H9 (cell line): ENCODE results near the gene SIGLEC9. TPM values are rescaled to one million over a fixed set of nuclear protein-coding genes. Genes with fewer than 3 reads are reported as not detected.

Experiments used
- DNase-seq: peaks from one replicate; pipeline ENCODE4 v3.0.0-alpha.2; 2017
- H2AFZ ChIP-seq: one replicate; pipeline ENCODE4 v1.6.1; 2013; ENCODE audit warnings: mild to moderate bottlenecking, low read length, control low read depth, moderate library complexity
- H2AK5ac ChIP-seq: 2 replicates; pipeline ENCODE4 v1.6.1; 2013; ENCODE audit warnings: low read length, control low read depth, mixed read lengths; ENCODE audit not compliant: insufficient read length
- H2BK120ac ChIP-seq: one replicate; pipeline ENCODE4 v1.6.1; 2013; ENCODE audit warnings: low read depth, mild to moderate bottlenecking, low read length, control low read depth, inconsistent platforms; ENCODE audit not compliant: poor library complexity, severe bottlenecking
- H2BK12ac ChIP-seq: 2 replicates; pipeline ENCODE4 v1.6.1; 2013; ENCODE audit warnings: low read length, control low read depth, mixed read lengths, low read depth; ENCODE audit not compliant: insufficient read length
- H2BK15ac ChIP-seq: 2 replicates; pipeline ENCODE4 v1.6.1; 2013; ENCODE audit warnings: low read depth, low read length, control low read depth
- H2BK20ac ChIP-seq: one replicate; pipeline ENCODE4 v1.6.1; 2013; ENCODE audit warnings: low read depth, mild to moderate bottlenecking, low read length, control low read depth, inconsistent platforms; ENCODE audit not compliant: poor library complexity, severe bottlenecking
- H2BK5ac ChIP-seq: 2 replicates; pipeline ENCODE4 v1.6.1; 2013; ENCODE audit warnings: low read length, control low read depth, mixed read lengths; ENCODE audit not compliant: insufficient read length
- H3K14ac ChIP-seq: 2 replicates; pipeline ENCODE4 v1.6.1; 2013; ENCODE audit warnings: low read length, control low read depth; ENCODE audit not compliant: insufficient read depth
- H3K18ac ChIP-seq: 2 replicates; pipeline ENCODE4 v1.6.1; 2013; ENCODE audit warnings: low read depth, mild to moderate bottlenecking, mixed read lengths, low read length, control low read depth; ENCODE audit not compliant: insufficient read length
- H3K23ac ChIP-seq: 2 replicates; pipeline ENCODE4 v1.6.1; 2013; ENCODE audit warnings: low read length, control low read depth, mixed read lengths, low read depth; ENCODE audit not compliant: insufficient read length
- H3K23me2 ChIP-seq: 2 replicates; pipeline ENCODE4 v1.6.1; 2013; ENCODE audit warnings: low read depth, mild to moderate bottlenecking, mixed read lengths, low read length, control low read depth; ENCODE audit not compliant: insufficient read length, poor library complexity, severe bottlenecking
- H3K27ac ChIP-seq: 2 replicates; pipeline ENCODE4 v1.5.1; 2013; ENCODE audit warnings: low read length, control low read depth, mixed read lengths, low read depth; ENCODE audit not compliant: insufficient read length
- H3K27me3 ChIP-seq: 2 replicates; pipeline ENCODE4 v1.6.1; 2013; ENCODE audit warnings: low read length, control low read depth, inconsistent platforms; ENCODE audit not compliant: insufficient read depth
- H3K4ac ChIP-seq: 2 replicates; pipeline ENCODE4 v1.6.1; 2013; ENCODE audit warnings: low read depth, mild to moderate bottlenecking, control low read depth, inconsistent platforms, low read length, moderate library complexity
- H3K4me1 ChIP-seq: 2 replicates; pipeline ENCODE4 v1.6.1; 2013; ENCODE audit warnings: low read length, control low read depth, inconsistent platforms; ENCODE audit not compliant: insufficient read depth
- H3K4me2 ChIP-seq: 2 replicates; pipeline ENCODE4 v1.6.1; 2013; ENCODE audit warnings: low read length, control low read depth, mixed read lengths; ENCODE audit not compliant: insufficient read length, insufficient read depth
- H3K56ac ChIP-seq: 2 replicates; pipeline ENCODE4 v1.6.1; 2013; ENCODE audit warnings: low read depth, mild to moderate bottlenecking, mixed read lengths, low read length, control low read depth; ENCODE audit not compliant: insufficient read length
- H3K79me1 ChIP-seq: 2 replicates; pipeline ENCODE4 v1.6.1; 2013; ENCODE audit warnings: low read depth, mild to moderate bottlenecking, moderate library complexity, low read length, control low read depth, inconsistent platforms; ENCODE audit not compliant: insufficient read depth, poor library complexity, severe bottlenecking
- H3K79me2 ChIP-seq: 2 replicates; pipeline ENCODE4 v1.6.1; 2013; ENCODE audit warnings: low read length, control low read depth, inconsistent platforms; ENCODE audit not compliant: insufficient read depth
- H3K9ac ChIP-seq: 2 replicates; pipeline ENCODE4 v1.6.1; 2013; ENCODE audit warnings: low read length, control low read depth, mixed read lengths; ENCODE audit not compliant: insufficient read length; ENCODE audit errors: extremely low read depth
- H3K9me3 ChIP-seq: one replicate; pipeline ENCODE4 v1.6.1; 2013; ENCODE audit warnings: low read depth, low read length, inconsistent platforms; ENCODE audit not compliant: control insufficient read depth
- H3T11ph ChIP-seq: one replicate; pipeline ENCODE4 v1.6.1; 2013; ENCODE audit warnings: mild to moderate bottlenecking, low read length, control low read depth, inconsistent platforms
- H4K20me1 ChIP-seq: one replicate; pipeline ENCODE4 v1.6.1; 2013; ENCODE audit not compliant: control insufficient read depth, insufficient read length, insufficient read depth
- H4K5ac ChIP-seq: 2 replicates; pipeline ENCODE4 v1.6.1; 2013; ENCODE audit warnings: low read depth, mild to moderate bottlenecking, mixed read lengths, low read length, control low read depth; ENCODE audit not compliant: insufficient read length
- H4K8ac ChIP-seq: replicated peaks from 2 replicates; pipeline ENCODE4 v1.6.1; 2013; ENCODE audit warnings: low read length, control low read depth, mixed read lengths, low read depth; ENCODE audit not compliant: insufficient read length
- H4K91ac ChIP-seq: 2 replicates; pipeline ENCODE4 v1.6.1; 2013; ENCODE audit warnings: low read depth, mild to moderate bottlenecking, moderate library complexity, mixed read lengths, low read length, control low read depth; ENCODE audit not compliant: insufficient read length
- H3K27ac Mint-ChIP-seq, 3 experiments: 2 replicates in 2 of 3; 3 replicates in 1 of 3; pipeline ENCODE4 v1.8.0; 2020 to 2021; ENCODE audit warnings: mixed read lengths in 3 of 3, mild to moderate bottlenecking in 1 of 3, moderate library complexity in 1 of 3
- H3K27me3 Mint-ChIP-seq: 2 replicates; pipeline ENCODE4 v1.8.0; 2021; ENCODE audit warnings: low read depth, mild to moderate bottlenecking, moderate library complexity, mixed read lengths
- H3K36me3 Mint-ChIP-seq, 3 experiments: 2 replicates in 2 of 3; 3 replicates in 1 of 3; pipeline ENCODE4 v1.8.0; 2020 to 2021; ENCODE audit warnings: low read depth in 3 of 3, mixed read lengths in 3 of 3; ENCODE audit not compliant: insufficient read depth in 1 of 3
- H3K4me1 Mint-ChIP-seq, 2 experiments: 2 replicates each; pipeline ENCODE4 v1.8.0; 2020; ENCODE audit warnings: mixed read lengths in 2 of 2
- H3K4me3 Mint-ChIP-seq, 2 experiments: 2 replicates in 1 of 2; 3 replicates in 1 of 2; pipeline ENCODE4 v1.8.0; 2020 to 2021; ENCODE audit warnings: mild to moderate bottlenecking in 2 of 2, mixed read lengths in 2 of 2, moderate library complexity in 1 of 2
- H3K9me3 Mint-ChIP-seq, 2 experiments: 2 replicates in 1 of 2; 3 replicates in 1 of 2; pipeline ENCODE4 v1.8.0; 2020; ENCODE audit warnings: mild to moderate bottlenecking in 2 of 2, mixed read lengths in 2 of 2, moderate library complexity in 1 of 2
- CTCF ChIP-seq: fragments of 200-600 bp; sonication (generic); conservative IDR thresholded peaks from 3 replicates; pipeline ENCODE4 v1.8.0; 2021; ENCODE audit warnings: antibody characterized with exemption, mild to moderate bottlenecking
- WGBS: extraction: QIAGEN DNeasy Blood & Tissue Kit; methylation state at CpG from one replicate; pipeline ENCODE4 v1.1.7; 2013; ENCODE audit warnings: missing lambda C conversion rate, low lambda C conversion rate, mixed read lengths; ENCODE audit not compliant: insufficient read length; ENCODE audit errors: extremely low coverage; 5-methylcytosine and 5-hydroxymethylcytosine counted together
- total RNA-seq: library from RNA; stranded (reverse); gene quantifications from 2 replicates; pipeline ENCODE4 v1.2.1, GENCODE V29; 2021

The SIGLEC9 gene
- total RNA-seq, 1 experiment from 2014 or later: not detected

DNA sequence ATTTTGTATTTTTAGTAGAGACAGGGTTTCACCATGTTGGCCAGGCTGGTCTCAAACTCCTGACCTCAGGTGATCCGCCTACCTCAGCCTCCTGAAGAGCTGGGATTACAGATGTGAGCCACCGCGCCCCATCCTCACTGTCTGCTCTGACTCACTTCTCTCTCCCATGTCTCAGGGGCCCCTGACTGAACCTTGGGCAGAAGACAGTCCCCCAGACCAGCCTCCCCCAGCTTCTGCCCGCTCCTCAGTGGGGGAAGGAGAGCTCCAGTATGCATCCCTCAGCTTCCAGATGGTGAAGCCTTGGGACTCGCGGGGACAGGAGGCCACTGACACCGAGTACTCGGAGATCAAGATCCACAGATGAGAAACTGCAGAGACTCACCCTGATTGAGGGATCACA, 5.0 kb downstream of the SIGLEC9 start:
- H3K36me3 Mint-ChIP-seq: peaks cover 0 to 1% (median 0%) of the 10 kb centered on the region in 3 experiments; a peak in 1 of 7 replicates
- no peak for DNase-seq
- Histone ChIP-seq H3K4me2 (no peak overlapping the region), H2AK5ac (no peak overlapping the region), H3K9ac (no peak overlapping the region), H4K5ac (no peak overlapping the region), H3K4ac (no peak overlapping the region), H3K56ac (no peak overlapping the region), H3K23ac (no peak overlapping the region), H2BK12ac (no peak overlapping the region), H3K79me1 (no peaks in the 10 kb centered on the region), H3K14ac (no peak overlapping the region), H2BK5ac (no peak overlapping the region), H4K91ac (no peak overlapping the region), H3K23me2 (no peaks in the 10 kb centered on the region), H2BK15ac (no peak overlapping the region), H3K4me1 (no peaks in the 10 kb centered on the region), H4K8ac (no peak overlapping the region), H3K9me3 (no peaks in the 10 kb centered on the region), H3K27ac (no peak overlapping the region), H3K18ac (no peak overlapping the region), H2AFZ (no peak overlapping the region), H3K79me2 (no peaks in the 10 kb centered on the region), H3T11ph (no peak overlapping the region), H4K20me1 (no peaks in the 10 kb centered on the region), H3K27me3 (no peaks in the 10 kb centered on the region), H2BK120ac (no peak overlapping the region), H2BK20ac (no peak overlapping the region)
- WGBS: no CpG with 5 or more reads among the region's 8 CpGs
- TF ChIP-seq CTCF: no peak
- H3K4me1 Mint-ChIP-seq: peaks cover 0 to 3% of the 10 kb centered on the region in 2 experiments; a peak in 1 of 4 replicates
- peaks cover 36% of the 10 kb centered on the region for H3K27me3 Mint-ChIP-seq
- no peak overlapping the region for H3K27ac Mint-ChIP-seq
- H3K9me3 Mint-ChIP-seq: no peaks in the 10 kb centered on the region
- H3K4me3 Mint-ChIP-seq: no peak overlapping the region
